Endothelial cell of umbilical vein (primary cell): ENCODE results near the gene DUSP16. TPM values are rescaled to one million over a fixed set of nuclear protein-coding genes. Genes with fewer than 3 reads are reported as not detected.

Experiments used
- BruUV-seq: library from RNA; stranded (reverse); fragments of 400-500 nt; replicated peaks from 2 replicates; lab custom pipeline; 2021; lab: Mats Ljungman, UMichigan
- CTCF ChIA-PET: fragments of 300-600, 350-600 bp; sonication (Branson Sonifier 250); formaldehyde crosslinking; loops from one replicate; lab custom pipeline; 2021; ENCODE audit warnings: antibody characterized with exemption, inconsistent platforms; lab: Charles Lee
- POLR2A ChIA-PET: fragments of 300-600, 350-600 bp; sonication (Branson Sonifier 250); formaldehyde crosslinking; loops from one replicate; lab custom pipeline; 2021; ENCODE audit warnings: antibody characterized with exemption, inconsistent platforms; lab: Charles Lee
- DNase-seq: peaks from one replicate; pipeline ENCODE4 v3.0.0-alpha.2; 2011; ENCODE audit warnings: low read depth, low spot score
- FAIRE-seq: peaks from 2 replicates; lab custom pipeline; 2011; peaks lifted over from hg19 to GRCh38; lab: Jason Lieb, UNC
- H2AFZ ChIP-seq: 2 replicates; pipeline ENCODE4 v1.6.0; 2012; ENCODE audit warnings: low read depth, low read length, control low read depth, inconsistent platforms
- H3K27ac ChIP-seq: 2 replicates; pipeline ENCODE4 v1.5.1; 2011; ENCODE audit warnings: low read depth, mild to moderate bottlenecking, control low read depth, low read length, moderate library complexity; ENCODE audit not compliant: insufficient read depth
- H3K27me3 ChIP-seq, 2 experiments: 2 replicates each; pipeline versions ENCODE4 v1.6.0 to v1.6.1; 2011; ENCODE audit warnings: low read length in 2 of 2, mixed read lengths in 1 of 2; ENCODE audit not compliant: control insufficient read depth in 2 of 2, insufficient read depth in 2 of 2
- H3K36me3 ChIP-seq, 2 experiments: 2 replicates in 1 of 2; 3 replicates in 1 of 2; pipeline ENCODE4 v1.5.1; 2011; ENCODE audit warnings: low read length in 2 of 2, mild to moderate bottlenecking in 1 of 2, moderate library complexity in 1 of 2; ENCODE audit not compliant: control insufficient read depth in 2 of 2, insufficient read depth in 2 of 2; ENCODE audit errors: extremely low read depth in 1 of 2
- H3K4me1 ChIP-seq: 3 replicates; pipeline ENCODE4 v1.5.1; 2011; ENCODE audit warnings: mild to moderate bottlenecking, low read length; ENCODE audit not compliant: control insufficient read depth, insufficient read depth; ENCODE audit errors: extremely low read depth
- H3K4me2 ChIP-seq: 2 replicates; pipeline ENCODE4 v1.6.1; 2011; ENCODE audit warnings: low read length, control low read depth, mixed read lengths; ENCODE audit not compliant: insufficient read depth
- H3K4me3 ChIP-seq, 3 experiments: fragments of 200-600 bp in 1 of 3; sonication (generic), shearing (Covaris generic) in 1 of 3; replicated peaks in 1 of 3; 2 replicates each; pipeline ENCODE4 v1.5.1; 2011 to 2016; ENCODE audit warnings: control low read depth in 3 of 3, low read length in 3 of 3, mild to moderate bottlenecking in 2 of 3, inconsistent platforms in 1 of 3, low read depth in 1 of 3, moderate library complexity in 1 of 3; ENCODE audit not compliant: insufficient read depth in 1 of 3
- H3K79me2 ChIP-seq: 2 replicates; pipeline ENCODE4 v1.6.0; 2012; ENCODE audit warnings: low read length, inconsistent platforms; ENCODE audit not compliant: control insufficient read depth, insufficient read depth
- H3K9ac ChIP-seq: replicated peaks from 2 replicates; pipeline ENCODE3; 2011; ENCODE audit warnings: low read length, control low read depth; ENCODE audit not compliant: insufficient read depth; ENCODE audit errors: extremely low read depth
- H3K9me1 ChIP-seq: replicated peaks from 3 replicates; pipeline ENCODE4 v1.6.0; 2011; ENCODE audit warnings: mild to moderate bottlenecking, low read length; ENCODE audit not compliant: control insufficient read depth, insufficient read depth; ENCODE audit errors: extremely low read depth
- H3K9me3 ChIP-seq: replicated peaks from 2 replicates; pipeline ENCODE4 v1.5.1; 2012; ENCODE audit warnings: low read length, inconsistent platforms; ENCODE audit not compliant: control insufficient read depth, insufficient read depth
- H4K20me1 ChIP-seq: replicated peaks from 2 replicates; pipeline ENCODE3; 2011; ENCODE audit warnings: mild to moderate bottlenecking, low read length; ENCODE audit not compliant: control insufficient read depth, insufficient read depth; ENCODE audit errors: extremely low read depth
- CTCF ChIP-seq, 2 donors: IDR thresholded peaks; 1 replicate in 1 of 2; 2 replicates in 1 of 2; pipeline ENCODE4 v1.5.1; 2011; ENCODE audit warnings: low read length in 2 of 2, mild to moderate bottlenecking in 2 of 2, moderate library complexity in 2 of 2, control low read depth in 1 of 2, inconsistent platforms in 1 of 2, low read depth in 1 of 2; ENCODE audit not compliant: insufficient read depth in 1 of 2; ENCODE audit errors: extremely low read depth in 1 of 2
- EZH2 ChIP-seq: IDR thresholded peaks from 2 replicates; pipeline ENCODE4 v1.6.1; 2012; ENCODE audit warnings: borderline replicate concordance, low read depth, mild to moderate bottlenecking, moderate library complexity, low read length, inconsistent platforms; ENCODE audit not compliant: severe bottlenecking
- FOS ChIP-seq: IDR thresholded peaks from 2 replicates; pipeline ENCODE4 v1.6.1; 2011; ENCODE audit warnings: mild to moderate bottlenecking, low read length, moderate library complexity, borderline replicate concordance; ENCODE audit not compliant: insufficient read depth
- GATA2 ChIP-seq: IDR thresholded peaks from 2 replicates; pipeline ENCODE4 v1.7.0; 2011; ENCODE audit warnings: low read depth, mild to moderate bottlenecking, moderate library complexity, mixed read lengths, low read length; ENCODE audit not compliant: insufficient read length, insufficient read depth
- JUN ChIP-seq: IDR thresholded peaks from 2 replicates; pipeline ENCODE4 v1.6.1; 2011; ENCODE audit warnings: borderline replicate concordance, low read depth; ENCODE audit not compliant: insufficient read length, insufficient read depth
- MAX ChIP-seq: IDR thresholded peaks from 2 replicates; pipeline ENCODE4 v1.6.1; 2011; ENCODE audit not compliant: insufficient read depth, insufficient read length
- MYC ChIP-seq: IDR thresholded peaks from one replicate; pipeline ENCODE4 v1.6.1; 2011; ENCODE audit warnings: mild to moderate bottlenecking, low read depth, low read length
- POLR2A ChIP-seq: IDR thresholded peaks from 2 replicates; pipeline ENCODE4 v1.6.1; 2012; ENCODE audit warnings: low read depth, mild to moderate bottlenecking, control low read depth, low read length
- POLR2AphosphoS5 ChIP-seq: IDR thresholded peaks from 2 replicates; pipeline ENCODE4 v1.6.1; 2012; ENCODE audit warnings: low read depth, mild to moderate bottlenecking, control low read depth, low read length, moderate library complexity; ENCODE audit not compliant: insufficient read depth
- dilution Hi-C: fragments of 300-500 bp; cut with MboI; formaldehyde crosslinking; loops from one replicate; pipeline ENCODE4 v1.15.0; 2019; ENCODE audit warnings: low sequenced_read_pairs; ENCODE audit not compliant: extremely low pct_ligation_motif_present
- intact Hi-C: fragments of 100-400 bp; cut with micrococcal nuclease; formaldehyde crosslinking; loops from one replicate; pipeline ENCODE4 v1.10.0; 2022
- polyA plus RNA-seq, 4 experiments: library from polyadenylated mRNA; depleted of rRNA in 3 of 4; stranded (reverse) in 3 of 4; unstranded in 1 of 4; fragments of >200 nt; gene quantifications; 2 replicates each; pipeline versions ENCODE4 v1.2.1 to v1.2.3, GENCODE V29; 2011 to 2012; ENCODE audit warnings: missing spikeins in 1 of 4
- total RNA-seq: library from RNA; stranded (reverse); gene quantifications from 2 replicates; pipeline ENCODE4 v1.2.3, GENCODE V29; 2021

Gene DUSP16
- total and polyA plus RNA-seq, 2 donors (not counting 3 experiments of a cell fraction or from before 2014, with no cell fraction given): 7.4 to 19.5 TPM

GRCh38 chr12:12453635-12454034 is 109.0 kb downstream of the DUSP16 start:
- no peak for FAIRE-seq
- H2AFZ ChIP-seq: no peak overlapping the region
- ChIA-PET CTCF (no interaction called here), POLR2A (no interaction called here)
- dilution Hi-C loops (no loop called here), intact Hi-C loops (no loop called here)
- no peak overlapping the region for H3K4me2 ChIP-seq
- no peak overlapping the region for H3K9ac ChIP-seq
- H3K9me1 ChIP-seq: no peaks in the 10 kb centered on the region
- BruUV-seq: no TSS peak
- H3K27ac ChIP-seq: no peak overlapping the region
- no peak overlapping the region for H3K4me3 ChIP-seq
- no peaks in the 10 kb centered on the region for H3K36me3 ChIP-seq
- no peaks in the 10 kb centered on the region for H3K9me3 ChIP-seq
- H3K27me3 ChIP-seq: no peaks in the 10 kb centered on the region
- H3K79me2 ChIP-seq: no peaks in the 10 kb centered on the region
- DNase-seq: no peak
- H4K20me1 ChIP-seq: no peaks in the 10 kb centered on the region
- no peak for TF ChIP-seq POLR2AphosphoS5
- no peak for TF ChIP-seq MAX
- no peak for TF ChIP-seq JUN
- TF ChIP-seq FOS: no peak
- TF ChIP-seq GATA2: no peak
- TF ChIP-seq POLR2A: no peak
- no peak for TF ChIP-seq EZH2
- no peak for TF ChIP-seq MYC
- TF ChIP-seq CTCF (IDR thresholded peaks at IDR 0.05; ENCODE audit: extremely low read depth in 1 of 2, insufficient read depth in 1 of 2, low read depth in 1 of 2, low read length in 2 of 2): no peak
- peaks cover 6% of the 10 kb centered on the region for H3K4me1 ChIP-seq
